ENCODE measurements around the gene IGSF23. TPM values are rescaled to one million over a fixed set of nuclear protein-coding genes. Genes with fewer than 3 reads are reported as not detected.

The IGSF23 gene
- total and polyA plus RNA-seq, 2 of the 13 experiments (the other 11 are each of a cell fraction or from before 2014, with no cell fraction given), result 2.3 to 8.8 TPM

- TF ChIP-seq STAG1 (CRISPR knock-in tag; IDR thresholded peaks at IDR 0.05), result peak; percentile 70
- no peak for TF ChIP-seq ZNF513 (CRISPR knock-in tag; conservative IDR thresholded peaks at IDR 0.05)
- TF ChIP-seq XRCC5 (optimal IDR thresholded peaks at IDR 0.05; ENCODE audit: low read length), result peak; percentile 29
- TF ChIP-seq ZNF326 (CRISPR knock-in tag; IDR thresholded peaks at IDR 0.05; ENCODE audit: borderline replicate concordance), result no peak
- no peak for TF ChIP-seq THYN1 (CRISPR knock-in tag; IDR thresholded peaks at IDR 0.05; ENCODE audit: borderline replicate concordance, low read depth)
- TF ChIP-seq ZBTB4 (CRISPR knock-in tag; IDR thresholded peaks at IDR 0.05; ENCODE audit: borderline replicate concordance), result no peak
- TF ChIP-seq KIAA2018 (CRISPR knock-in tag; IDR thresholded peaks at IDR 0.05; ENCODE audit: borderline replicate concordance), result no peak
- no peak for TF ChIP-seq NFIB (CRISPR knock-in tag; IDR thresholded peaks at IDR 0.05; ENCODE audit: borderline replicate concordance)
- TF ChIP-seq RBM39 (IDR thresholded peaks at IDR 0.05; ENCODE audit: low read depth, low read length, poor library complexity, severe bottlenecking), result no peak
- no peak for TF ChIP-seq TFDP1 (CRISPR knock-in tag; IDR thresholded peaks at IDR 0.05; ENCODE audit: borderline replicate concordance)
- no peak for TF ChIP-seq HMG20B (CRISPR knock-in tag; conservative IDR thresholded peaks at IDR 0.05)
- no peak for TF ChIP-seq ZMAT3 (CRISPR knock-in tag; conservative IDR thresholded peaks at IDR 0.05)
These were observed 40.8 kb downstream of the IGSF23 start (continued) for GRCh38 chr19:44653977-44654774.
